ENCODE measurements around the gene TMEM255B. TPM values are rescaled to one million over a fixed set of nuclear protein-coding genes. Genes with fewer than 3 reads are reported as not detected.

Gene TMEM255B
- total RNA-seq, 2 experiments from 2014 or later = 0.63 to 0.91 TPM

DNA sequence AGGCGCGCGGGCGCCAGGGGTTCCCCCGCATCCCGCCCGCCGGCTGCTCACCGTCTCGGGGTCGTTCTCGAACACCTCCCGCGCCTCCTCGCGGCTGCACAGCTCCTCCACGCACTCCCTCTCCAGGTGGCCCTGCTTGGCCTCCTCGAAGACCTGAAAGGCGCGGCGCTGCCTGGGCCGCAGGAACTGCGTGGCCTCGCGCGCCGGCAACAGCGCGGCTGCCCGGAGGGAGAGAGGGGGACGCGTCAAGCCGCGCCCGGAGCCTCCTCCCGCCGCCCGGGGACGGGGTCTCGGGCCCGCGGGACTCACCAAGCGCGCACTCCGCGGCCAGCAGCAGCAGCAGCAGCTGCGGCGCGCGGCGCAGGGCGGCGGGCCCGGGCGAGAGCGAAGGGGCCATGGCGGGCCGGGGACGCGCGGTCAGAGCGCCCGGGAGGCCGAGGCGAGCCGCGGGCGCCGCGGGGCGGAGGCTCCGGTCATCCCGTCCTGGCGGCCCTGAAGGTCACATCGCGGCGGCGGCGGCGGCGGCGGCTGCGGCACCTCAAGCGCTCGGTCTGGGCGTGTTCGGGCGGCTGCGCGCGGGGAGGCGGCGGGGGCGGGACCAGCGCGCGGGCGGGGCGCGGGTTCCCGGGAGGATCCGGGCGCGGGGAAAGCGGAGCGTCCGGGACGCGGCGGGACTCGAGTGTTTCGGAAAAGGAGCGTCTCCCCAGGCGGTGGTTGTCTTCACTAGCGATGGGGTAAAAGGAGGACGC, 104.7 kb downstream of the TMEM255B start, which contains the start of gene GAS6:
Gene GAS6, minus strand, starts transcription at position 553 of the 749 bp plus-strand sequence. Its CDS starts 156 bp downstream, at position 397.
- Mint-ChIP-seq H3K27me3 (peaks cover 45% of the 10 kb centered on the region), H3K4me3 (peak within 1 kb of the TSS; percentile 51), H3K36me3 (ENCODE audit: low read depth) (no peaks in the 10 kb centered on the region), H3K9me3 (peaks cover 11% of the 10 kb centered on the region), H3K4me1 (peaks cover 15% of the 10 kb centered on the region), H3K27ac (no peak within 1 kb of the TSS)
- ChIA-PET CTCF (no interaction called here), POLR2A (no interaction called here)
- no peak for DNase-seq

- H3K4me1 Mint-ChIP-seq = peaks cover 15% of the 10 kb centered on the region
- POLR2A ChIA-PET = no interaction called here
- peaks cover 49% of the 10 kb centered on the region for H3K27me3 Mint-ChIP-seq
- no peaks in the 10 kb centered on the region for H3K36me3 Mint-ChIP-seq (ENCODE audit: low read depth)
- peak overlapping the region; percentile 50 for H3K4me3 Mint-ChIP-seq
- no peak for DNase-seq
- CTCF ChIA-PET = no interaction called here
- peaks cover 4% of the 10 kb centered on the region for H3K9me3 Mint-ChIP-seq
- no peak overlapping the region for H3K27ac Mint-ChIP-seq
Observed at GRCh38 chr13:113864273-113864890, 105.4 kb downstream of the TMEM255B start.

DNA sequence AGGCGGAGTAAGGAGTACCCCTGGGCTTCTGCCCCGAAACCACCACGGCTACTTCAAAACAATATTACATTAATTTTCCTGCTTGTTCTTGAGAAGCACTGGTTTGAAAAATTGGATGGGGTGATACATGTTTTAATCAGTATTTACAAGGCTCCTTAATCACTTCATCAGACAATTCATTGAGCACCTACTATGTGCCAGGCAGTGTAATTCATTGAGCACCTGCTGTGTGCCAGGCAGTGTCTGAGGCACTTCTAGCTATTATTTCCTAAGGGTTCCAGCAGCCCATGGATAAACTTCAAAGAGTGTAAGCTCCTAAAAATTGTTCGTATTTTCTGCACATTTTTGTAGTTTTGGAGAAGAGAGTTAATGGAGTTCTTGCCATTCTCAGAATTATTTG, 106.4 kb downstream of the TMEM255B start:
- H3K27ac Mint-ChIP-seq = no peak overlapping the region
- H3K9me3 Mint-ChIP-seq = peaks cover 2% of the 10 kb centered on the region
- no peaks in the 10 kb centered on the region for H3K36me3 Mint-ChIP-seq (ENCODE audit: low read depth)
- peaks cover 15% of the 10 kb centered on the region for H3K4me1 Mint-ChIP-seq
- POLR2A ChIA-PET = no interaction called here
- CTCF ChIA-PET = no interaction called here
- no peak for DNase-seq
- H3K4me3 Mint-ChIP-seq = no peak overlapping the region
- peaks cover 53% of the 10 kb centered on the region for H3K27me3 Mint-ChIP-seq

Other genes starting within 250 kb of the TMEM255B start
- 100 to 1,000 TPM; 128 to 130 TPM for gene TFDP1, start 174.5 kb upstream of the TMEM255B start, total RNA-seq
- not detected for gene ATP4B, start 101.0 kb upstream of the TMEM255B start, total RNA-seq
- gene GRK1, start 92.0 kb upstream of the TMEM255B start, total RNA-seq = not detected
- 1 to 10 TPM; 1.3 to 1.8 TPM for gene GAS6, start 104.8 kb downstream of the TMEM255B start, total RNA-seq
- 1 to 10 TPM; 2.5 to 2.9 TPM for gene C13orf46, start 214.8 kb downstream of the TMEM255B start, total RNA-seq